Tibial artery (tissue), 4 donors: ENCODE measurements around the gene SIX1.

Experiments used
- DNase-seq, 2 donors: peaks; one replicate each; pipeline ENCODE4 v3.0.0-alpha.2; 2019
- H3K27ac ChIP-seq, 2 donors: fragments of 200-600 bp; sonication (generic) in 1 of 2; 1 replicate in 1 of 2; 2 replicates in 1 of 2; pipeline ENCODE4 v1.5.1; 2018 to 2019; ENCODE audit warnings: mild to moderate bottlenecking in 1 of 2
- H3K27me3 ChIP-seq, 2 donors: fragments of 200-600 bp; sonication (generic) in 1 of 2; one replicate each; pipeline versions ENCODE4 v1.5.1 to v1.6.0; 2016 to 2019
- H3K36me3 ChIP-seq, 3 donors: fragments of 200-600 bp; sonication (generic) in 2 of 3; one replicate each; pipeline ENCODE4 v1.5.1; 2016 to 2019; ENCODE audit warnings: mild to moderate bottlenecking in 2 of 3
- H3K4me1 ChIP-seq, 4 donors: fragments of 200-600 bp; sonication (generic) in 2 of 4; 1 replicate in 3 of 4; 2 replicates in 1 of 4; pipeline ENCODE4 v1.5.1; 2016 to 2019
- H3K4me3 ChIP-seq, 2 donors: fragments of 200-600 bp; sonication (generic) in 1 of 2; 1 replicate in 1 of 2; 2 replicates in 1 of 2; pipeline ENCODE4 v1.5.1; 2018 to 2019; ENCODE audit warnings: mild to moderate bottlenecking in 2 of 2
- H3K9me3 ChIP-seq, 3 donors: fragments of 200-600 bp; sonication (generic) in 1 of 3; one replicate each; pipeline ENCODE4 v1.5.1; 2016 to 2019
- CTCF ChIP-seq, 2 experiments: fragments of 200-600 bp in 1 of 2; fragments of 450-650 bp in 1 of 2; IDR thresholded peaks; one replicate each; pipeline ENCODE4 v1.5.1; 2017 to 2019; ENCODE audit warnings: antibody characterized with exemption in 2 of 2, mild to moderate bottlenecking in 1 of 2, moderate library complexity in 1 of 2
- intact Hi-C: fragments of 100-400 bp; cut with DNase I; formaldehyde crosslinking; loops from one replicate; pipeline ENCODE4 v1.15.0; 2023; ENCODE audit warnings: low total_unique reads

The SIX1 gene

DNA sequence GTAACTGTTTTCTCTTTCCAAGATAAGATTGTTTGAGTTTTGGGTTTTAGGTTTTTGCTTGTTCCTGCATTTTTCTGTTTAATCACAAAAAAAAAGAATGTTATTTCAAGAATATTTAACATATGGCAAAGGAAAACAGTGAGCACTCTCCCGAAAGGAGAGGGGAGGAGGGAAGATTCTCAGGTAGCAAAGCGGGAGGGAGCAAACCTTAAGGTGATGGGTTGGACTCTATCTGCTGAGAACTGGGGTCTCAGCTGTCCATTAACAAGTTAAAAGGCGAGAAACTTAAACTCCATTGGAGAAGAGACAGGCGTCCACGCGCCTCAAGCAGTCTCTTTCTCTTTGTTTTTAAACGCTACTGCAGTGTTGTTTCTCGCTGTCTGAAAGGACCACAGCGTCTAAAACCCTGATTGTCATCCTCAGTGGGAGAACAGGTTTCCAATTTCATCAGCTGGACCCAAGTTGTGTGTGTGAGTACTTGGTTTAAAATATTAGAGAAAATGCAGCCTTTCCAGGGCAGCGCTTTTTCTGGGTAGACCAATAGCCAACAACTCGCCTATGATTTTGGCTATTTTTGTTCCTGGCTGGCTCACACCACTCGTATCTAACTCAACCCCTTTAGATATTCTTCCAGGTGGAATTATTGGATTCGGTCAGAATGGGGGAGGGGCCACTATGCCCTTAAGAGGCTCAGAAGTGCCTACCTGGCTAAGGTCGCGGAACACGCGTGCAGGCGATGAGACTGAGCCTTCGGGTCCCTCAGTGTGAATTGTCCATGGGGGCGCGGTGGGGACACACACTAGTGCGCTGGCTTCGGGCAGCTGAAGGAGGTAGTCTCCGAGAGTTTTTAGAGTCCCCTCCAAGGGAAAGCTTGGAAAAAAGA is 8.2 kb downstream of the SIX1 start:
- no peak for TF ChIP-seq CTCF (IDR thresholded peaks at IDR 0.05)
- no peak for DNase-seq
- H3K4me1 ChIP-seq = peaks cover 0 to 63% (median 24%) of the 10 kb centered on the region in 4 donors
- H3K36me3 ChIP-seq = peaks cover 0 to 4% (median 0%) of the 10 kb centered on the region in 3 donors
- no peak overlapping the region for H3K4me3 ChIP-seq
- peaks cover 0 to 10% of the 10 kb centered on the region in 2 donors for H3K27me3 ChIP-seq
- intact Hi-C loops = no loop called here
- H3K27ac ChIP-seq = no peak overlapping the region
- no peaks in the 10 kb centered on the region for H3K9me3 ChIP-seq

- H3K27me3 ChIP-seq = peaks cover 0 to 10% of the 10 kb centered on the region in 2 donors
- intact Hi-C loops = loop anchor here (10.0 kb wide), 1 partner anchor 555 kb away; no protein-coding TSS in a partner anchor
Observed at GRCh38 chr14:60639674-60640073, 9.6 kb downstream of the SIX1 start.

GRCh38 chr14:60637479-60638315 is 11.6 kb downstream of the SIX1 start:
- H3K9me3 ChIP-seq = no peaks in the 10 kb centered on the region
- H3K27me3 ChIP-seq = peaks cover 0 to 10% of the 10 kb centered on the region in 2 donors
- peaks cover 0 to 32% (median 18%) of the 10 kb centered on the region in 4 donors for H3K4me1 ChIP-seq
- H3K36me3 ChIP-seq = peaks cover 0 to 4% (median 0%) of the 10 kb centered on the region in 3 donors
- no peak for DNase-seq
- TF ChIP-seq CTCF (IDR thresholded peaks at IDR 0.05) = no peak
- H3K4me3 ChIP-seq = peak overlapping the region; percentile 30 to 42
- peak overlapping the region; percentile 49 to 51 for H3K27ac ChIP-seq
- intact Hi-C loops = loop anchor here (10.0 kb wide), 1 partner anchor 557 kb away; no protein-coding TSS in a partner anchor

More at GRCh38 chr14:60639674-60640073, 9.6 kb downstream of the SIX1 start:
- H3K4me3 ChIP-seq = no peak overlapping the region
- no peak for DNase-seq
- H3K4me1 ChIP-seq = peaks cover 0 to 49% (median 20%) of the 10 kb centered on the region in 4 donors
- peaks cover 0 to 4% (median 0%) of the 10 kb centered on the region in 3 donors for H3K36me3 ChIP-seq
- no peak overlapping the region for H3K27ac ChIP-seq
- H3K9me3 ChIP-seq = no peaks in the 10 kb centered on the region
- no peak for TF ChIP-seq CTCF (IDR thresholded peaks at IDR 0.05)

DNA sequence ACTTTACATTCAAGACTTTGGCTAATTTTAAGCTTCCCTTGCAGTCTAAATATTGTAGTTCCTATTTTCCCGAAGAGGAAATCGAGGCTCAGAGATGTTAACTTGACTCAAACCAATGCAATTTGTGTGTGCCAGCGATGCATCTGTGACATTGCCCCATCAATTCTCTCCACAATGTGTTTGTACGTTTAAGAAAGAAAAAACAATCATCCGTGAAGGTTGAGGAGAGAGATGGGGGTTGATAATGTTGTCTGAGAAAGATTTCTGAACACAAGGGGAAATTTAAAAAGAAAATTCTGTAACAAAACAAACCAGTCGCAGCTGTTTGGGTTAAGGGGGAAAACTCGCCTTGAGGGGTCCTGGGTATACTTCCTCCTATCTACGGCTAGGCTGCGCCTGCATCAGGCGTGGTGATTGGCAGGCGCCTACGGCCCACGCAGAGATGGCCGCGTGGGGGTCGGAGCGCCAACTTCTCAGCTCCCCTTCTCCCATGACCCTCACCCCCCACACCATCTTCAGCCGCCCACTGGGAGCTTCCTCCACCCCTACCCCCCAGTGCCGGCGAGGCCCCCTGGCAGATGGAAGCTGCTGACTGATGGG is 12.3 kb downstream of the SIX1 start:
- Histone ChIP-seq H3K4me1 (peaks cover 0 to 26% (median 14%) of the 10 kb centered on the region in 4 donors), H3K4me3 (peak overlapping the region; percentile 30 to 42), H3K27me3 (peaks cover 0 to 5% of the 10 kb centered on the region in 2 donors), H3K36me3 (no peaks in the 10 kb centered on the region), H3K27ac (peak overlapping the region; percentile 49 to 51), H3K9me3 (no peaks in the 10 kb centered on the region)
- intact Hi-C loops = loop anchor here (10.0 kb wide), 1 partner anchor 558 kb away; no protein-coding TSS in a partner anchor
- no peak for DNase-seq
- no peak for TF ChIP-seq CTCF (IDR thresholded peaks at IDR 0.05)

DNA sequence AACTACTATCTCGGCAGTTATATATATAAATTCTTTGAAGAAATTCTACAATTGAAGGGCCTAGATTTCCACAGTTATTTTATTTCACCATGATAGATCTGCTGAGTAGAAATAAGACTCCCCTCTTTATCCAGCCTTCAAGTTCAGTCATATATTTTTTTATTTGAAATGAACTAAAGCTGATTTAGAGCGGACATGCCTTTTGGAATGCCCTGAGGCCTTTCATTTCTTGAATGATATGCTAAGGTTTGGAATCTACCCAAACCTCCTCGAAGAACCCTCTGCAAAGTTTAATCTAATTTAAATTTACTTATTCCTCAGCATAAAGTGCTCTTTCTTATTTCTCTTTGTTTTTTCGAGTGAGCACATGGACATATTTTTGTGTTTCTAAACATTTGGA is 15.1 kb downstream of the SIX1 start:
- peaks cover 0 to 5% of the 10 kb centered on the region in 2 donors for H3K27me3 ChIP-seq
- DNase-seq = no peak
- no peak overlapping the region for H3K27ac ChIP-seq
- H3K9me3 ChIP-seq = no peaks in the 10 kb centered on the region
- peaks cover 0 to 15% (median 10%) of the 10 kb centered on the region in 4 donors for H3K4me1 ChIP-seq
- no peak overlapping the region for H3K4me3 ChIP-seq
- H3K36me3 ChIP-seq = no peaks in the 10 kb centered on the region
- intact Hi-C loops = loop anchor here (10.0 kb wide), 1 partner anchor 561 kb away; no protein-coding TSS in a partner anchor
- no peak for TF ChIP-seq CTCF (IDR thresholded peaks at IDR 0.05)
